ENCODE data around the gene SMAD6. TPM values are rescaled to one million over a fixed set of nuclear protein-coding genes. Genes with fewer than 3 reads are reported as not detected.

Gene SMAD6
- total and polyA plus RNA-seq, 9 of the 15 experiments (the other 6 are each of a cell fraction or from before 2014, with no cell fraction given) = 0.10 to 15.5 (median 3.7) TPM

- TF ChIP-seq, protein P1, sequence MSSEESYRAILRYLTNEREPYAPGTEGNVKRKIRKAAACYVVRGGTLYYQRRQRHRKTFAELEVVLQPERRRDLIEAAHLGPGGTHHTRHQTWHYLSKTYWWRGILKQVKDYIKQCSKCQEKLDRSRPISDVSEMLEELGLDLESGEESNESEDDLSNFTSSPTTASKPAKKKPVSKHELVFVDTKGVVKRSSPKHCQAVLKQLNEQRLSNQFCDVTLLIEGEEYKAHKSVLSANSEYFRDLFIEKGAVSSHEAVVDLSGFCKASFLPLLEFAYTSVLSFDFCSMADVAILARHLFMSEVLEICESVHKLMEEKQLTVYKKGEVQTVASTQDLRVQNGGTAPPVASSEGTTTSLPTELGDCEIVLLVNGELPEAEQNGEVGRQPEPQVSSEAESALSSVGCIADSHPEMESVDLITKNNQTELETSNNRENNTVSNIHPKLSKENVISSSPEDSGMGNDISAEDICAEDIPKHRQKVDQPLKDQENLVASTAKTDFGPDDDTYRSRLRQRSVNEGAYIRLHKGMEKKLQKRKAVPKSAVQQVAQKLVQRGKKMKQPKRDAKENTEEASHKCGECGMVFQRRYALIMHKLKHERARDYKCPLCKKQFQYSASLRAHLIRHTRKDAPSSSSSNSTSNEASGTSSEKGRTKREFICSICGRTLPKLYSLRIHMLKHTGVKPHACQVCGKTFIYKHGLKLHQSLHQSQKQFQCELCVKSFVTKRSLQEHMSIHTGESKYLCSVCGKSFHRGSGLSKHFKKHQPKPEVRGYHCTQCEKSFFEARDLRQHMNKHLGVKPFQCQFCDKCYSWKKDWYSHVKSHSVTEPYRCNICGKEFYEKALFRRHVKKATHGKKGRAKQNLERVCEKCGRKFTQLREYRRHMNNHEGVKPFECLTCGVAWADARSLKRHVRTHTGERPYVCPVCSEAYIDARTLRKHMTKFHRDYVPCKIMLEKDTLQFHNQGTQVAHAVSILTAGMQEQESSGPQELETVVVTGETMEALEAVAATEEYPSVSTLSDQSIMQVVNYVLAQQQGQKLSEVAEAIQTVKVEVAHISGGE (CRISPR knock-in tag; IDR thresholded peaks at IDR 0.05) = peak in 2 of 3 experiments; percentile 45 to 56; a peak in 1 of 6 replicates
- TF ChIP-seq ZNF384 (IDR thresholded peaks at IDR 0.05; ENCODE audit: low read depth, low read length) = no peak
- peak; percentile 59; the same call in 1 of the 2 replicates for TF ChIP-seq ZNF134 (CRISPR knock-in tag; conservative IDR thresholded peaks at IDR 0.05)
- peak; percentile 81; the same call in 1 of the 2 replicates for TF ChIP-seq ZNF165 (CRISPR knock-in tag; IDR thresholded peaks at IDR 0.05; ENCODE audit: borderline replicate concordance)
- peak; percentile 58 for TF ChIP-seq NRF1 (conservative IDR thresholded peaks at IDR 0.05 in 1 of 2, IDR thresholded peaks at IDR 0.05 in 1 of 2)
- no peak for TF ChIP-seq HMG20B (CRISPR knock-in tag; IDR thresholded peaks at IDR 0.05)
- peak in 1 of 2 experiments; percentile 62; a peak in 2 of 4 replicates for TF ChIP-seq ZMIZ1 (IDR thresholded peaks at IDR 0.05; ENCODE audit: low read depth in 2 of 2, low read length in 2 of 2)
- TF ChIP-seq GABPA (tag; conservative IDR thresholded peaks at IDR 0.05; ENCODE audit: low read depth) = peak; percentile 78
- TF ChIP-seq, protein P2, sequence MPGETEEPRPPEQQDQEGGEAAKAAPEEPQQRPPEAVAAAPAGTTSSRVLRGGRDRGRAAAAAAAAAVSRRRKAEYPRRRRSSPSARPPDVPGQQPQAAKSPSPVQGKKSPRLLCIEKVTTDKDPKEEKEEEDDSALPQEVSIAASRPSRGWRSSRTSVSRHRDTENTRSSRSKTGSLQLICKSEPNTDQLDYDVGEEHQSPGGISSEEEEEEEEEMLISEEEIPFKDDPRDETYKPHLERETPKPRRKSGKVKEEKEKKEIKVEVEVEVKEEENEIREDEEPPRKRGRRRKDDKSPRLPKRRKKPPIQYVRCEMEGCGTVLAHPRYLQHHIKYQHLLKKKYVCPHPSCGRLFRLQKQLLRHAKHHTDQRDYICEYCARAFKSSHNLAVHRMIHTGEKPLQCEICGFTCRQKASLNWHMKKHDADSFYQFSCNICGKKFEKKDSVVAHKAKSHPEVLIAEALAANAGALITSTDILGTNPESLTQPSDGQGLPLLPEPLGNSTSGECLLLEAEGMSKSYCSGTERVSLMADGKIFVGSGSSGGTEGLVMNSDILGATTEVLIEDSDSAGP (CRISPR knock-in tag; IDR thresholded peaks at IDR 0.05) = no peak
- TF ChIP-seq CTCF (IDR thresholded peaks at IDR 0.05 in 2 of 3, conservative IDR thresholded peaks at IDR 0.05 in 1 of 3; ENCODE audit: insufficient read depth in 2 of 3, low read depth in 1 of 3, low read length in 3 of 3) = 0 out of 6 replicates have a peak, but pooled peaks of 1 of the 3 experiments have one; percentile 4
- TF ChIP-seq MTF1 (CRISPR knock-in tag; IDR thresholded peaks at IDR 0.05; ENCODE audit: borderline replicate concordance) = no peak
- peak; percentile 70 for TF ChIP-seq POLR2B (IDR thresholded peaks at IDR 0.05; ENCODE audit: low read depth, partially characterized antibody)
- TF ChIP-seq ZBTB17 (CRISPR knock-in tag; IDR thresholded peaks at IDR 0.05) = peak; percentile 88; the same call in 1 of the 2 replicates
- TF ChIP-seq HES1 (IDR thresholded peaks at IDR 0.05; ENCODE audit: low read depth) = 0 out of 2 replicates have a peak, but pooled peaks have one; percentile 23
Measured at GRCh38 chr15:66661432-66662096, 40.5 kb upstream of the SMAD6 start (continued).

All from K562 (cell line).